ENCODE measurements around the gene CLEC2A. TPM values are rescaled to one million over a fixed set of nuclear protein-coding genes. Genes with fewer than 3 reads are reported as not detected.

Gene CLEC2A
- total RNA-seq, 1 donor from 2014 or later = not detected

- TF ChIP-seq CTCF (conservative IDR thresholded peaks at IDR 0.05) = no peak
- DNase-seq (ENCODE audit: low read depth, low spot score) = no peak
- H3K27ac Mint-ChIP-seq (ENCODE audit: unreplicated experiment) = no peak overlapping the region
- no peaks in the 10 kb centered on the region for H3K4me1 Mint-ChIP-seq
- H3K9me3 Mint-ChIP-seq = no peaks in the 10 kb centered on the region
- no peak overlapping the region for H3K4me3 Mint-ChIP-seq
- H3K27me3 Mint-ChIP-seq (ENCODE audit: low read depth) = no peaks in the 10 kb centered on the region
- no peaks in the 10 kb centered on the region for H3K36me3 Mint-ChIP-seq (ENCODE audit: low read depth)
Measured at GRCh38 chr12:9931245-9931644, 925 bp downstream of the CLEC2A start.

- no peak overlapping the region for H3K27ac Mint-ChIP-seq (ENCODE audit: unreplicated experiment)
- H3K4me3 Mint-ChIP-seq = no peak overlapping the region
- TF ChIP-seq CTCF (conservative IDR thresholded peaks at IDR 0.05) = no peak
- H3K9me3 Mint-ChIP-seq = no peaks in the 10 kb centered on the region
- no peak for DNase-seq (ENCODE audit: low read depth, low spot score)
- H3K36me3 Mint-ChIP-seq (ENCODE audit: low read depth) = no peaks in the 10 kb centered on the region
- no peaks in the 10 kb centered on the region for H3K4me1 Mint-ChIP-seq
- H3K27me3 Mint-ChIP-seq (ENCODE audit: low read depth) = no peaks in the 10 kb centered on the region
Measured at GRCh38 chr12:9928607-9929006, 3.6 kb downstream of the CLEC2A start.

- Mint-ChIP-seq H3K4me1 (no peaks in the 10 kb centered on the region), H3K27ac (ENCODE audit: unreplicated experiment) (no peak overlapping the region), H3K9me3 (no peaks in the 10 kb centered on the region), H3K27me3 (ENCODE audit: low read depth) (no peaks in the 10 kb centered on the region), H3K36me3 (ENCODE audit: low read depth) (no peaks in the 10 kb centered on the region), H3K4me3 (no peak overlapping the region)
- no peak for TF ChIP-seq CTCF (conservative IDR thresholded peaks at IDR 0.05)
- no peak for DNase-seq (ENCODE audit: low read depth, low spot score)
Measured at GRCh38 chr12:9926876-9927275, 5.3 kb downstream of the CLEC2A start.

GRCh38 chr12:9925705-9926393 lies 6.3 kb downstream of the CLEC2A start:
- Mint-ChIP-seq H3K4me3 (no peak overlapping the region), H3K27ac (ENCODE audit: unreplicated experiment) (no peak overlapping the region), H3K9me3 (no peaks in the 10 kb centered on the region), H3K27me3 (ENCODE audit: low read depth) (no peaks in the 10 kb centered on the region), H3K36me3 (ENCODE audit: low read depth) (no peaks in the 10 kb centered on the region), H3K4me1 (no peaks in the 10 kb centered on the region)
- TF ChIP-seq CTCF (conservative IDR thresholded peaks at IDR 0.05) = peak; percentile 75
- DNase-seq (ENCODE audit: low read depth, low spot score) = no peak

GRCh38 chr12:9922429-9922828 lies 9.7 kb downstream of the CLEC2A start:
- no peak for TF ChIP-seq CTCF (conservative IDR thresholded peaks at IDR 0.05)
- H3K4me1 Mint-ChIP-seq = no peaks in the 10 kb centered on the region
- H3K27ac Mint-ChIP-seq (ENCODE audit: unreplicated experiment) = no peak overlapping the region
- H3K36me3 Mint-ChIP-seq (ENCODE audit: low read depth) = no peaks in the 10 kb centered on the region
- no peaks in the 10 kb centered on the region for H3K27me3 Mint-ChIP-seq (ENCODE audit: low read depth)
- no peak overlapping the region for H3K4me3 Mint-ChIP-seq
- H3K9me3 Mint-ChIP-seq = peaks cover 8% of the 10 kb centered on the region
- DNase-seq (ENCODE audit: low read depth, low spot score) = no peak
